HG02623 (cell line): ENCODE measurements around the gene RHOBTB3.
"Not testable (repeated sequence)": the region's sequence is repeated elsewhere in the genome, so short reads cannot be mapped to it uniquely, and the experiment has no call there.

ENCODE experiments used
- ATAC-seq: cut with Tn5 transposase; IDR thresholded peaks from one replicate; pipeline ENCODE4 v1.9.1; 2021; ENCODE audit warnings: moderate library complexity; ENCODE audit not compliant: unreplicated experiment

RHOBTB3 gene

GRCh38 chr5:95797301-95797700, 66.2 kb downstream of the RHOBTB3 start:
- ATAC-seq = no peak

GRCh38 chr5:95798048-95798447, 66.9 kb downstream of the RHOBTB3 start:
- no peak for ATAC-seq

GRCh38 chr5:95798545-95798944, 67.4 kb downstream of the RHOBTB3 start:
- no peak for ATAC-seq

DNA sequence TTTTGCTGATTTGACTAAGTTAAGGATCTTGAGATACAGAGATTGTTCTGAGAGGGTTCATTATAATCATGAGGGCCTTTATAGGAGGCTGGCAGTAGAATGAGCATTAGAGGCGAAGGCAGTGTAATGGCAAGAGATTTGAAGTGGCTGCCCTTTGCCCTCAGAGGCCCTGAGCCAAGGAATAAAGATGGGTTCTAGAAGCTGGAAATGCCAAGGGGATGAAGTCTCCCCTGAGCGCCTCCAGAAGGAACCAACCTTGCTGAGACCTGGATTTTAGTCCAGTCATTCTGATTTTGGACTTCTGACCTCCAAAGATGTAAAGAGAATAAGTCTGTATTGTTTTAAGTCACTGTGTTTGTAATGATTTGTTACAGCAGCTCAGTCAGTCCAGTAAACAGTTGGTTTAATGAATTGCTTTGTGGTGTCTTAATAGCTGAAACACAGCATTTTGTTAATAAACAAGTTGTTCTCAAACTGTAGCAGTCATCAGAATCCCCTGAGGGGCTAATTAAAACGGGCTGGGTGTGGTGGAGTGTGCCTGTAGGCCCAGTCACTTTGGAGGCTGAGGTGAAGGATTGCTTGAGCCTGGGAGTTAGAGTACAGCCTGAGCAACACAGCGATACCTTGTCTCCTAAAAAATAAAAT, 68.2 kb downstream of the RHOBTB3 start:
- no peak for ATAC-seq

GRCh38 chr5:95800553-95800952, 69.4 kb downstream of the RHOBTB3 start:
- no peak for ATAC-seq

DNA sequence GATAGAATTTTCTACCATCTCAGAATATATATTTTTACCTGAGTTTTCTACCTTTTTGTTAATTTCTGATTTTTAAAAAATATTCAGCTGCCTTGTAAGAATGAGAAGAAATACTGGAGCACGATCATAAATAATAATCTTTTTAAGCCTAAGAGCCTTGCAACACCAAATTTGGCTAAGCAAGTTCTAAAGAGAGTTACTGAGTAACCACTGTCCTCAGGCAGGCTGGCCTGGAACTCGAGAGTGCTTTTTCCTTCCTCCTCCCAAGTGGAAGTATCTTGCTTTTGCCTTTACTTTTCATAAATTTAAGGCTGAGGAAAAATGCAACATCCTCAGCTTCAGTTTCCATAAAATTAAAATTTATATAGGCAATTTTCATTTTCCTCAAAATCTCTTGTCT, 70.4 kb downstream of the RHOBTB3 start:
- ATAC-seq = no peak

GRCh38 chr5:95801961-95802360, 70.8 kb downstream of the RHOBTB3 start:
- no peak for ATAC-seq

DNA sequence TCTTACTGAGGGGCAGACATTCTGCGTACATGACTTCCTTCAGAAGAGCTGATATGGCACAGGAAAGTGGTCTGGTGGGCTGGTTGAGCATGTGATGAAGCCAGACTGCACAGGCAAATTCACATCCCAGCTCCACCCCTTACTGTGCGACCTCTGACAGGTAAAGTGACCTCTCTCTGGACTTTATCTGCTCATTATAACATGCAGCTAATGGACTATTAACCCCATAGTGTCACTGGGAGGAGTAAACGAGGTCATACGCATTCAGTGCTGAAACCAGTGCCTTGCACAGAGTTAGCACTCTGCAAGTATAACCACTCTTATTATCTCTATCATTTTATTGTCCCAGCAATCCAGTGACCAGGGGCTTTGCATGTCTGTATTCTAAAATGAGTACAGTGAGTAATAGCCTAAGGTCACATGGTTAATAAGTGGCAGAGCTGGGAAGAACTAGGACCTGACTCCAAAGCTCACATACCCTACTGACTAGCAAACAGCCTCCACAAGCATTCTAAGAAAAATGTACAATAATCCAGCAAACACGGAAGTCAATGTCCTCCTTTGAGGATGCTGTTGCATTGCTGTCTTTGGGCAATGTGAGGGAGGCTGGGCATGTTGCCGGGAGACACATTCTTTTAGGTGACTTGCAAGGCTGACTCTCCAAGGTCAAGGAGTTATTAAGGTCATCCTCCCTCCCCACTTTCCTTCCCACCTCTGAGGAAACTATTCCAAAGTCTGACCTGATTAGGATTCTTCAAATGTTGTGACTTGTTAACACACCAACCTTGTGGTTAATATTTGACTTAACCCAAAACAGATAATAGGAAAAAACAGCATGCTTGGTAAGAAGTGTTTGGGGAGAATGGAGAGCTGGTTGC, 72.4 kb downstream of the RHOBTB3 start:
- ATAC-seq = no peak

GRCh38 chr5:95804736-95805539, 73.8 kb downstream of the RHOBTB3 start:
- no peak for ATAC-seq

DNA sequence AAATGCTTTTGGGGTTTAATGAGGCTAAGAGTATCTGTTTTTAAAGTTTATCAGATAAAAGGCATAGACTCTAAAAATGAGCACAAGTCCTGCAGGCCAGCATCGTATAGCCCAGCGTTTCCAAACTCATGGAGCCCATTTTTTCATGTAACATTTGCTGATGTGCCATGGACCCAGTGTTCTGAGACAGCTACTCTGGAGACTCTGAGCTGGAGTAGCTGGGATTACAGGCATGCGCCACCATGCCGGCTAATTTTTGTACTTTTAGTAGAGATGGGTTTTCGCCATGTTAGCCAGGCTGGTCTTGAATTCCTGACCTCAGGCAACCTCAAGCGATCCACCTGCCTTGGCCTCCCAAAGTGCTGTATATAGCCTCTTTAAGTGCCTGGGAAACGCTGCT, 75.6 kb downstream of the RHOBTB3 start:
- no peak for ATAC-seq

GRCh38 chr5:95808013-95808685, 77.0 kb downstream of the RHOBTB3 start:
- peak; percentile 2 for ATAC-seq

DNA sequence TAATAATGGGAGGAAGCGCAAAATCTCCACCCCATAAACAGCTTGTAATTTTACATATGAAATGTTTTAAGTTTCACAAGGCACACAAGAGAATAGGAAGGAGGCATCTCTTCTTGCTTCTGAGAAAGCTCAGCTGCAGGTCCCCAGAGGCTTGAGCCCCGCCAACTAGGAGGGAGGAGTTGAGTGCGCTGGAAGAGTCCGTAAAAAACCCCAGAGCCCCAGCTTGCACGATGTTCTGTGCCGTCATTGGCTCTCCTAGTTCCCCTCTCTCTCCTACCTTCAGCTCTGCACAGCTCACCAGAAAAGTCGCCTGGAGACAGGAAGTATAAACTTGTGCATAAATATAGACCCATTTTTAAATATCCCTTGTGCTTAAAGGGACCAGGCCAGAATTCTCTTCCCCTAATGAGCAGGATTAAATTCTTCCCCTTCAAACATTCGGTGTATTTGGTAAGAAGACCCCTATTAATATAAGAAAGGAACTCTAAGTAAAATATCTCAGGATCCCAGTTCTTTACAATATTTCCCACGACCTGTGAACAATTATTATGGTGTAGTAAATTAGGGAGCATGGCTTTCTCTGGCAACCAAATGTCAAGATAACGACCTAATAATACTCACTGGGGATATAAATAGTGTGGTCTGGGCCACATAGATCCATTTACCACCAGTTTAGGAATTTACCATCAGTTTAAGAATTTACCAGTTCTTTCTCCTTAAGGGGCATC, 77.7 kb downstream of the RHOBTB3 start:
- ATAC-seq = peak; percentile 100

DNA sequence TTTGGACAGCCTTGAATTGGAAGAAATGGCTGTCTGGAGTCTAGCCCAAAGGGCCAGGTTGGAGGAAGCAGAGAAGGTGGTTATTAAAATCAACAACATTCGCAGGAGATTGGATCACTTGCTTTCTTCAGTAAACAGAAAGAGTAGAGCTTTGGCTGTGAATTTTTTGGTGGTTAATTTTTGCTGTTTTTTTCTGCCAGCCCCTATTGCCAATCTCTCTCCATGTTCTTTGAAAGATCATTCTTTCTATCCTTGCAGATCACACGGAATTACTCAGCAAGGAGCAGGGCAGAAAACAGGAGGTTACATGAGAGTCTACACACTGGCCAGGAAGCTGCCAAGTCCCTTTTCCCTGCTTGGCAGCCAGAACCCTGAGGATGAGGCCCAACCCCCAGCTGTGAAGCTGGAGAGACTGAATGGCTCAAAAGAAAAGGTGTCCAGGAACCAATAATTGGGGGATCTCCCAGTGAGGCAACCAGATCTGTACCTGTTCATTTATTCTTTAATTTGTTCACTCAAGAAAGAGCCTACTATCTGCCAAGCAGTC, 78.4 kb downstream of the RHOBTB3 start:
- ATAC-seq = no peak

DNA sequence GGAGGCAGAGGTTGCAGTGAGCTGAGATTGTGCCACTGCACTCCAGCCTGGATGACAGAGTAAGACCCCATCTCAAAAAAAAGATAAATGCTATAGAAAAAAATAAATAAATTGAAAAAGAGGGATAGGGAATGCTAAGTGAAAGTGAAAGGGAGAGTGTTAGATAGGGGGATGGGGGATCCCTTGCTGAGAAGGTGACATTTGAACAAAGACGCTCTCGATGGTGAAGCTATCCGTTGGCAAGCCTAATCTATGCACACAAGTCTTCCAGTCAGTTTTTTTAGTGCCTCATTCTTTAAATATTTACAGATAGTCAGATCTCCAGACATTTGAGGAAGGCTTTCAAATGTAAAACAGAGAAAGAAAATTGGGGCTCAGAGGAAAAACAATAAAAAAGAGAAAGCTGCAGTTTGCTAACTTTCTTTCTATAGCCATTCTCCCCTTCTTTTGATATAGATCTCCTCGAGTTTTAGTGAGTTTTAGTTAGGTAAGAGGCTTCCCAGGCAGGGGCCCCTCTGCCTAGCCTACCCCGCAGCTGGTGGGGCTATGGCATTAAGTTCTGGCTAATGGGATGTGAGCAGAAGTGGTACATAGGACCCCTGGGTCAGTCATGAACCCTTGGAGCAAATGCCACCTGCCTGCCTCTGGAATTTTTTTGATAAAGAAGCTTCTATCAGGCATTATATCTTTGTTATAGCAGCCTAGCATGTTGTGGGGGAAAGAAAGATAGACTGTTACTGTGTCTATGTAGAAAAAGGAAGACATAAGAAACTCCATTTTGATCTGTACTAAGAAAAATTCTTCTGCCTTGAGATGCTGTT, 79.4 kb downstream of the RHOBTB3 start:
- no peak for ATAC-seq

DNA sequence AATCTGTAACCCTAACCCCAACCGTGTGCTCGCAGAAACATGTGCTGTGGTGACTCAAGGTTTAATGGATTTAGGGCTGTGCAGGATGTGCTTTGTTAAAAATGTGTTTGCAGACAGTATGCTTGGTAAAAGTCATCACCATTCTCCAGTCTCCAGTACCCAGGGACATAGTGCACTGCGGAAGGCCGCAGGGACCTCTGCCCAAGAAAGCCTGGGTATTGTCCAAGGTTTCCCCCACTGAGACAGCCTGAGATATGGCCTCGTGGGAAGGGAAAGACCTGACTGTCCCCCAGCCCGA, 79.9 kb downstream of the RHOBTB3 start:
- ATAC-seq = not testable (repeated sequence)

DNA sequence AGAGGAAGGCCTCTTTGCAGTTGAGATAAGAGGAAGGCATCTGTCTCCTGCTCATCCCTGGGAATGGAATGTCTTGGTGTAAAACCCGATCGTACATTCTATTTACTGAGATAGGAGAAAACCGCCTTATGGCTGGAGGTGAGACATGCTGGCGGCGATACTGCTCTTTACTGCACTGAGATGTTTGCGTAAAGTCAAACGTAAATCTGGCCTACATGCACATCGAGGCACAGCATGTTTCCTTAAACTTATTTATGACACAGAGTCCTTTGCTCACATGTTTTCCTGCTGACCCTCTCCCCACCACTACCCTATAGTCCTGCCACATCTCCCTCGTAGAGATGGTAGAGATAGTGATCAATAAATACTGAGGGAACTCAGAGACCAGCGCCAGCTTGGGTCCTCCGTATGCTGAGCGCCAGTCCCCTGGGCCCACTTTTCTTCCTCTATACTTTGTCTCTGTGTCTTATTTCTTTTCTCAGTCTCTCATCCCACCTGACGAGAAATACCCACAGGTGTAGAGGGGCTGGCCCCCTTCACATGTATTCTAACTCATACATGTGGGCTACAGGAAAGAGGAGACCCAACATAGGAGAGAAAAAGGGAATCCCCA, 80.4 kb downstream of the RHOBTB3 start:
- ATAC-seq = not testable (repeated sequence)

GRCh38 chr5:95812074-95812471, 80.9 kb downstream of the RHOBTB3 start:
- no peak for ATAC-seq

DNA sequence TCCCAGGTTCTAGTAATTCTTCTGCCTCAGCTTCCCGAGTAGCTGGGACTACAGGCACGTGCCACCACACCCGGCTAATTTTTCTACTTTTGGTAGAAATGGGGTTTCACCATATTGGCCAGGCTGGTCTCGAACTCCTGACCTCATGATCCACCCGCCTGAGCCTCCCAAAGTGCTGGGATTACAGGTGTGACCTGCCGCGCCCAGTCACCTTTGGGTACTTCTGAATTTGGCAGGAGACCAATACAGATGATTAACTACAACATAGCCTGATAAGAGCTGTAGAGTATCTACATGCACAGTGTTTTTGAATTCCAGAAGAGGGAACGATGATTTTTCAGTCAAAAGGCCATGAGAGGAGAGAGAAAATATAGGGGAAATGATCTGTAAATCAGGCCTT, 81.9 kb downstream of the RHOBTB3 start:
- not testable (repeated sequence) for ATAC-seq

- ATAC-seq = no peak
Measured at GRCh38 chr5:95815155-95815729, 84.1 kb downstream of the RHOBTB3 start.
